Natural killer cell (primary cell): ENCODE measurements around the gene HSPB6. TPM values are rescaled to one million over a fixed set of nuclear protein-coding genes. Genes with fewer than 3 reads are reported as not detected.

Experiments used
- ATAC-seq, 3 donors: fragments of 150-1000 bp in 2 of 3; fragments of 200-7000 bp in 1 of 3; cut with Tn5 transposase; 1 replicate in 1 of 3; 2 replicates in 2 of 3; pipeline ENCODE4 v1.10.0; 2021; ENCODE audit warnings: mild to moderate bottlenecking in 2 of 3, moderate library complexity in 2 of 3
- DNase-seq, 2 donors: peaks; one replicate each; pipeline versions ENCODE4 v3.0.0 to v3.0.0-alpha.2; 2013 to 2021; ENCODE audit warnings: mixed read lengths in 1 of 2
- H3K27ac ChIP-seq: one replicate; pipeline ENCODE4 v1.5.1; 2013; ENCODE audit warnings: mild to moderate bottlenecking, low read length
- H3K27me3 ChIP-seq: one replicate; pipeline ENCODE4 v1.6.1; 2013; ENCODE audit warnings: low read length; ENCODE audit not compliant: control insufficient read depth, insufficient read depth
- H3K36me3 ChIP-seq: one replicate; pipeline ENCODE4 v1.6.1; 2013; ENCODE audit warnings: low read length; ENCODE audit not compliant: control insufficient read depth, insufficient read depth
- H3K4me1 ChIP-seq: one replicate; pipeline ENCODE4 v1.6.1; 2013; ENCODE audit warnings: low read length; ENCODE audit not compliant: control insufficient read depth, insufficient read depth
- H3K4me3 ChIP-seq: one replicate; pipeline ENCODE4 v1.5.1; 2013; ENCODE audit warnings: low read length
- H3K9me3 ChIP-seq: one replicate; pipeline ENCODE4 v1.6.1; 2013; ENCODE audit warnings: low read length; ENCODE audit not compliant: control insufficient read depth, insufficient read depth
- H3K27ac Mint-ChIP-seq, 2 donors: one replicate each; pipeline ENCODE4 v1.8.0; 2022; ENCODE audit warnings: mild to moderate bottlenecking in 2 of 2, mixed read lengths in 2 of 2, moderate library complexity in 1 of 2
- H3K27me3 Mint-ChIP-seq, 2 donors: one replicate each; pipeline ENCODE4 v1.8.0; 2022; ENCODE audit warnings: low read depth in 2 of 2, mixed read lengths in 2 of 2
- H3K36me3 Mint-ChIP-seq: one replicate; pipeline ENCODE4 v1.8.0; 2022; ENCODE audit warnings: mixed read lengths
- H3K4me1 Mint-ChIP-seq, 2 donors: one replicate each; pipeline ENCODE4 v1.8.0; 2022; ENCODE audit warnings: mixed read lengths in 2 of 2
- H3K4me3 Mint-ChIP-seq: one replicate; pipeline ENCODE4 v1.8.0; 2022; ENCODE audit warnings: mild to moderate bottlenecking, moderate library complexity, mixed read lengths
- H3K9me3 Mint-ChIP-seq, 2 donors: one replicate each; pipeline ENCODE4 v1.8.0; 2022; ENCODE audit warnings: mixed read lengths in 2 of 2
- CTCF ChIP-seq: fragments of 200-600 bp; IDR thresholded peaks from one replicate; pipeline ENCODE4 v1.8.0; 2022; ENCODE audit warnings: antibody characterized with exemption
- WGBS: methylation state at CpG from one replicate; pipeline ENCODE4 v1.1.7; 2013; ENCODE audit warnings: missing lambda C conversion rate; ENCODE audit not compliant: insufficient coverage; 5-methylcytosine and 5-hydroxymethylcytosine counted together
- intact Hi-C: fragments of 100-400 bp; cut with micrococcal nuclease; formaldehyde crosslinking; loops from one replicate; pipeline ENCODE4 v1.14.2; 2022
- total RNA-seq, 4 donors: library from RNA; stranded (reverse); fragments of 120-200 nt in 1 of 4; gene quantifications; one replicate each; pipeline versions ENCODE4 v1.2.3 to v1.2.4, GENCODE V29; 2013 to 2022

Gene HSPB6
- total RNA-seq, 3 donors from 2014 or later (not counting 1 experiment from before 2014, with no cell fraction given) = not detected

- no peak for ATAC-seq
- Histone ChIP-seq H3K4me3 (no peak overlapping the region), H3K4me1 (peaks cover 29% of the 10 kb centered on the region), H3K9me3 (no peaks in the 10 kb centered on the region), H3K27ac (no peak overlapping the region), H3K27me3 (no peaks in the 10 kb centered on the region), H3K36me3 (peaks cover 24% of the 10 kb centered on the region)
- peak overlapping the region; percentile 37 for H3K4me3 Mint-ChIP-seq
- intact Hi-C loops = loop anchor here (5.0 kb wide), 1 partner anchor 113 kb away; the partner anchor contains the start of gene ETV2
- no peaks in the 10 kb centered on the region for H3K36me3 Mint-ChIP-seq
- no peak for DNase-seq
- no peaks in the 10 kb centered on the region for H3K9me3 Mint-ChIP-seq
- no peak overlapping the region for H3K27ac Mint-ChIP-seq
- H3K27me3 Mint-ChIP-seq = peaks cover 0 to 18% of the 10 kb centered on the region in 2 donors
- peaks cover 29 to 40% of the 10 kb centered on the region in 2 donors for H3K4me1 Mint-ChIP-seq
- no peak for TF ChIP-seq CTCF
- WGBS = 74% methylated on average over 17 of the region's 17 CpGs
These were observed 1.7 kb downstream of the HSPB6 start for GRCh38 chr19:35755131-35755549.

- DNase-seq = no peak
These were observed 2.3 kb downstream of the HSPB6 start for GRCh38 chr19:35754370-35755130.

GRCh38 chr19:35753634-35754369 is 3.0 kb downstream of the HSPB6 start:
- no peaks in the 10 kb centered on the region for H3K36me3 Mint-ChIP-seq
- no peak overlapping the region for H3K4me3 Mint-ChIP-seq
- 96% methylated on average over 20 of the region's 20 CpGs for WGBS
- Histone ChIP-seq H3K9me3 (no peaks in the 10 kb centered on the region), H3K4me3 (no peak overlapping the region), H3K27ac (no peak overlapping the region), H3K27me3 (no peaks in the 10 kb centered on the region), H3K36me3 (peaks cover 24% of the 10 kb centered on the region), H3K4me1 (peaks cover 34% of the 10 kb centered on the region)
- H3K27ac Mint-ChIP-seq = no peak overlapping the region
- H3K4me1 Mint-ChIP-seq = peaks cover 25 to 41% of the 10 kb centered on the region in 2 donors
- no peaks in the 10 kb centered on the region for H3K9me3 Mint-ChIP-seq
- DNase-seq = no peak
- no peak for TF ChIP-seq CTCF
- peaks cover 0 to 18% of the 10 kb centered on the region in 2 donors for H3K27me3 Mint-ChIP-seq
- intact Hi-C loops = no loop called here
- no peak for ATAC-seq

More at GRCh38 chr19:35754370-35755130, 2.3 kb downstream of the HSPB6 start:
- no peak overlapping the region for H3K27ac ChIP-seq
- H3K4me1 Mint-ChIP-seq = peaks cover 29 to 41% of the 10 kb centered on the region in 2 donors
- H3K27me3 ChIP-seq = no peaks in the 10 kb centered on the region
- no peaks in the 10 kb centered on the region for H3K9me3 Mint-ChIP-seq
- peak overlapping the region; percentile 37 for H3K4me3 Mint-ChIP-seq
- no peak overlapping the region for H3K4me3 ChIP-seq
- no peak for TF ChIP-seq CTCF
- H3K36me3 Mint-ChIP-seq = no peaks in the 10 kb centered on the region
- no peak for ATAC-seq
- H3K36me3 ChIP-seq = peaks cover 24% of the 10 kb centered on the region
- 93% methylated on average over 13 of the region's 13 CpGs for WGBS
- peaks cover 0 to 18% of the 10 kb centered on the region in 2 donors for H3K27me3 Mint-ChIP-seq
- peaks cover 34% of the 10 kb centered on the region for H3K4me1 ChIP-seq
- no peak overlapping the region for H3K27ac Mint-ChIP-seq
- H3K9me3 ChIP-seq = no peaks in the 10 kb centered on the region
- intact Hi-C loops = loop anchor here (5.0 kb wide), 1 partner anchor 112 kb away; the partner anchor contains the start of gene ETV2
